Ovary (tissue), 9 donors: ENCODE measurements around the gene SPEF2. TPM values are rescaled to one million over a fixed set of nuclear protein-coding genes. Genes with fewer than 3 reads are reported as not detected.

Source experiments
- DNase-seq, 5 donors: peaks; one replicate each; pipeline ENCODE4 v3.0.0-alpha.2; 2019 to 2020
- H3K27ac ChIP-seq, 2 donors: fragments of 200-600 bp; one replicate each; pipeline versions ENCODE4 v1.5.1 to v1.8.0; 2019 to 2022
- H3K27me3 ChIP-seq: fragments of 200-600 bp; one replicate; pipeline ENCODE4 v1.8.0; 2022
- H3K36me3 ChIP-seq: fragments of 200-600 bp; sonication (generic); one replicate; pipeline ENCODE4 v1.5.1; 2019
- H3K4me1 ChIP-seq: one replicate; pipeline ENCODE4 v1.8.1; 2013; ENCODE audit warnings: mild to moderate bottlenecking, moderate library complexity; ENCODE audit not compliant: insufficient read depth
- H3K4me3 ChIP-seq: fragments of 200-600 bp; sonication (generic); one replicate; pipeline ENCODE4 v1.5.1; 2017
- H3K9me3 ChIP-seq, 2 donors: fragments of 200-600 bp in 1 of 2; sonication (generic) in 1 of 2; one replicate each; pipeline versions ENCODE4 v1.5.1 to v1.8.1; 2013 to 2019; ENCODE audit warnings: mild to moderate bottlenecking in 1 of 2, moderate library complexity in 1 of 2
- CTCF ChIP-seq, 3 donors: fragments of 450-650 bp in 2 of 3; fragments of 200-600 bp in 1 of 3; IDR thresholded peaks; one replicate each; pipeline versions ENCODE4 v1.5.1 to v1.8.0; 2016 to 2022; ENCODE audit warnings: antibody characterized with exemption in 3 of 3, mild to moderate bottlenecking in 1 of 3
- EP300 ChIP-seq: sonication (generic); formaldehyde crosslinking; IDR thresholded peaks from one replicate; pipeline ENCODE4 v1.6.1; 2017; ENCODE audit warnings: antibody characterized with exemption
- POLR2A ChIP-seq: fragments of 450-650 bp; IDR thresholded peaks from one replicate; pipeline ENCODE4 v1.6.1; 2017; ENCODE audit warnings: antibody characterized with exemption, mild to moderate bottlenecking, moderate library complexity
- WGBS, 3 donors: extraction: QIAGEN DNeasy Blood & Tissue Kit in 1 of 3; methylation state at CpG; one replicate each; pipeline versions ENCODE4 v1.1.5 to v1.1.7; 2013 to 2017; 5-methylcytosine and 5-hydroxymethylcytosine counted together
- intact Hi-C, 4 donors: fragments of 100-400 bp; cut with DNase I; formaldehyde crosslinking; loops; one replicate each; pipeline versions ENCODE4 v1.11.0 to v1.15.1; 2022 to 2023
- polyA plus RNA-seq, 2 donors: library from polyadenylated mRNA; stranded (reverse); fragments of 200-250 nt in 1 of 2; fragments of 350-450 nt in 1 of 2; fragmentation: Illumina TruSeq in 1 of 2; extraction: RNeasy Lipid Tissue Mini Kit (QIAGEN cat#74804) in 1 of 2; gene quantifications; one replicate each; pipeline ENCODE4 v1.2.3, GENCODE V29; 2013 to 2014
- total RNA-seq, 7 donors: library from RNA; depleted of rRNA in 2 of 7; stranded (reverse); fragments of >200 nt in 2 of 7; fragmentation: NEBNext Ultra II Directional in 3 of 7; extraction: Animal tissue kit (Norgen Biotek cat#: 25700) in 3 of 7; gene quantifications; one replicate each; pipeline versions ENCODE4 v1.1.0 to v1.2.4, GENCODE V29; 2016 to 2023
- donor health status: DM: no; HTN: no; CAD: no; lungs with moderate emphysema.
- donor health status: DM: no; HTN: no; CAD: no.
- donor health status: Bipolar disorder and iron deficiency.
- donor health status: DM: yes; HTN: yes; CAD: no.
- donor health status: DM: no; HTN: no; CAD: no.
- donor health status: DM: yes; HTN: yes; CAD: no.

SPEF2 gene
- total and polyA plus RNA-seq, 9 donors = 4.2 to 31.8 (median 9.0) TPM

GRCh38 chr5:35780236-35780635 lies 162.6 kb downstream of the SPEF2 start:
- H3K4me1 ChIP-seq = peaks cover 3% of the 10 kb centered on the region
- intact Hi-C loops = loop anchor here in 1 of 4 donors (5.0 kb wide), 1 partner anchor 147 kb away; no protein-coding TSS in a partner anchor
- H3K4me3 ChIP-seq = no peak overlapping the region
- H3K27me3 ChIP-seq = no peaks in the 10 kb centered on the region
- no peaks in the 10 kb centered on the region for H3K9me3 ChIP-seq
- DNase-seq = no peak
- TF ChIP-seq POLR2A (no peak), EP300 (no peak), CTCF (IDR thresholded peaks at IDR 0.05) (no peak)
- H3K36me3 ChIP-seq = no peaks in the 10 kb centered on the region
- WGBS, 3 donors = 83 to 87% (median 86%) methylated on average over 6 of the region's 6 CpGs
- no peak overlapping the region for H3K27ac ChIP-seq

- Histone ChIP-seq H3K27me3 (no peaks in the 10 kb centered on the region), H3K4me1 (peaks cover 3% of the 10 kb centered on the region), H3K4me3 (no peak overlapping the region), H3K9me3 (no peaks in the 10 kb centered on the region), H3K36me3 (no peaks in the 10 kb centered on the region), H3K27ac (no peak overlapping the region)
- TF ChIP-seq CTCF (IDR thresholded peaks at IDR 0.05) (no peak), POLR2A (no peak), EP300 (no peak)
- intact Hi-C loops = loop anchor here in 1 of 4 donors (5.0 kb wide), 1 partner anchor 146 kb away; no protein-coding TSS in a partner anchor
- DNase-seq = no peak
- WGBS, 3 donors = 4 to 9% (median 4%) methylated on average over 3 of the region's 3 CpGs
Measured at GRCh38 chr5:35781181-35781790, 163.6 kb downstream of the SPEF2 start.

- Histone ChIP-seq H3K27me3 (no peaks in the 10 kb centered on the region), H3K9me3 (no peaks in the 10 kb centered on the region), H3K4me3 (no peak overlapping the region), H3K36me3 (no peaks in the 10 kb centered on the region), H3K27ac (no peak overlapping the region), H3K4me1 (peaks cover 3% of the 10 kb centered on the region)
- intact Hi-C loops = loop anchor here in 1 of 4 donors (5.0 kb wide), 1 partner anchor 144 kb away; no protein-coding TSS in a partner anchor
- no peak for DNase-seq
- 0 to 95% (median 89%) methylated on average over 1 of the region's 1 CpG for WGBS, 3 donors
- TF ChIP-seq CTCF (IDR thresholded peaks at IDR 0.05) (no peak), POLR2A (no peak), EP300 (no peak)
Measured at GRCh38 chr5:35783551-35783950, 165.9 kb downstream of the SPEF2 start.

- 91 to 98% (median 94%) methylated on average over 4 of the region's 4 CpGs for WGBS, 3 donors
- TF ChIP-seq POLR2A = no peak
- no peak for TF ChIP-seq EP300
- TF ChIP-seq CTCF (IDR thresholded peaks at IDR 0.05) = no peak
- no peak overlapping the region for H3K4me3 ChIP-seq
- no peaks in the 10 kb centered on the region for H3K9me3 ChIP-seq
- H3K27ac ChIP-seq = no peak overlapping the region
- H3K27me3 ChIP-seq = no peaks in the 10 kb centered on the region
- DNase-seq = no peak
- peaks cover 3% of the 10 kb centered on the region for H3K4me1 ChIP-seq
- H3K36me3 ChIP-seq = no peaks in the 10 kb centered on the region
- intact Hi-C loops = no loop called here
Measured at GRCh38 chr5:35785601-35786085, 168.0 kb downstream of the SPEF2 start.
